Measurements from ENCODE around the gene LMBRD2.

DNA sequence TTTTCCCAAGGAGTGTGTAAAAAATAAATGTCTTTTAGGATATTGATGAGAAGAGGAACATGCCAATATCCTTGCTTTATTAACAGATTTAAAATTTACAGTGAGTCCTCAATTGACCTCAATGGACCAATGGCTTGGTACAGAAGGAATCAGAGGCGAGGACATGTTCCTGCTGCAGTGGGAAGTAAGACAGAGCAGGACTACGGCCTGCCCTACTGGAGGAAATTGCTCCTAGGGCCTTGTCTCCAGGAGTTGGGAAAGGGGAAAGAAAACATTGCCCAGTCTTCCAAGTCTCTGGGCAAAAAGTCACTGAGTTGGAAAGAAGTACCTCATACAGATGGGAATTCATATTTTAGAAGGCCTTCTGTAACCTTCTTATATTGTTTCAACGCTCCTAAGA, 51.9 kb downstream of the LMBRD2 start:
- TF ChIP-seq GATA2 (IDR thresholded peaks at IDR 0.05; ENCODE audit: low read depth, low read length) (no peak), GATA3 (IDR thresholded peaks at IDR 0.05; ENCODE audit: low read depth, low read length) (no peak)

All from SH-SY5Y (cell line).